VCaP (cell line): ENCODE measurements around the gene ACSL3.
A peak's percentile ranks its signal among the peaks of the same experiment; 100 is the strongest.

Source experiments
- H3K27ac ChIP-seq: fragments of 450-650 bp; 2 replicates; pipeline ENCODE4 v1.5.1; 2017
- CTCF ChIP-seq: fragments of 450-650 bp; conservative IDR thresholded peaks from 2 replicates; pipeline ENCODE4 v1.5.1; 2017; ENCODE audit warnings: mild to moderate bottlenecking, moderate library complexity

The ACSL3 gene

GRCh38 chr2:222828572-222828971 is 32.3 kb upstream of the ACSL3 start:
- no peak overlapping the region for H3K27ac ChIP-seq
- TF ChIP-seq CTCF: no peak

GRCh38 chr2:222830164-222830563 is 30.7 kb upstream of the ACSL3 start:
- TF ChIP-seq CTCF: no peak
- H3K27ac ChIP-seq: no peak overlapping the region

- H3K27ac ChIP-seq: peak overlapping the region; percentile 73; the same call in 1 of the 2 replicates
- no peak for TF ChIP-seq CTCF
Observed at GRCh38 chr2:222833410-222833809, 27.4 kb upstream of the ACSL3 start.

- H3K27ac ChIP-seq: peak overlapping the region; percentile 73
Observed at GRCh38 chr2:222835143-222835822, 25.6 kb upstream of the ACSL3 start.

GRCh38 chr2:222835823-222836151 is 25.0 kb upstream of the ACSL3 start:
- TF ChIP-seq CTCF: no peak
- peak overlapping the region; percentile 73 for H3K27ac ChIP-seq

More at GRCh38 chr2:222835143-222835822, 25.6 kb upstream of the ACSL3 start:
- TF ChIP-seq CTCF: no peak

GRCh38 chr2:222837643-222838056 is 23.2 kb upstream of the ACSL3 start:
- H3K27ac ChIP-seq: no peak overlapping the region
- TF ChIP-seq CTCF: no peak

GRCh38 chr2:222840060-222840802 is 20.6 kb upstream of the ACSL3 start:
- no peak for TF ChIP-seq CTCF
- no peak overlapping the region for H3K27ac ChIP-seq
